ENCODE measurements around the gene TMEM225B. TPM values are rescaled to one million over a fixed set of nuclear protein-coding genes. Genes with fewer than 3 reads are reported as not detected.

Gene TMEM225B
- total RNA-seq, 1 experiment from 2014 or later, result 1.3 TPM

DNA sequence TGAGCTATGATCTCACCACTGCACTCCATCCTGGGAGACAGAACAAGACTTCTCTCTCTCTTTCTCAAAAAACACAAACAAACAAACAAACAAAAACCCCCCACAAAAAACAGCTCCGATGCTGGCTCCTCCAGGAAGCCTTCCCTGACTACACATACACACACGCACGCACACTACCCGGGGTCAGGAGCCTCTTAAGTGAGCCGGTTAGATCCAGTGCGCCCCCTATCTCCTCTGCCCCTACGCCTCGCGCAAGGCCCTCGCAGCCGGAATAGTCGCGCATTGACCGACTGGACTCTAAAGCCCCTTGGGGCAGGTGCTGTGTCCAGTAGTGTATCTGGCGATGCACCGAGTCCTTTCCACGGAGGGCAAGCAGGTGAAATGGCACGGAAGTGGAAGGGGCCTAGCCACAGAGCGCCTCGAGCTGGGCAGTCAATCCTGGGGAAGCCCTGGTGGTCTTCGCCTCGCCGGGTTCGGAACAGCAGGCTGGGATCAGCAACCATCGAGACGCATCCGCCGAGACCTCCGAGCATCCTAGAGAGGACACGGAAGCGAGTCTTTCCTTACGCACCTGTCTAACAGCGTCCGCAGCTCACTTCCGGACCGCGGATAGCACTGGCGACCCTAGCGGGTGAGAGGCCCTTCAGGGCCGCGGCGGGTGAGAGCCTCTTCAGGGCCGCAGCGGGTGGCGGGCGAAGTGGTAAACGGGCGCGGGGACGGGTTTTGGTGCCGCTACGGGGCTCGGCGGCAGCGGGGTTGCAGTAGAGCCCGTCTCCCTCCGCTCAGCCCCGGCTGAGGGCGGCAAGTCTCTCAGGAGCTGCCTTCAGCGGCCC is 18.5 kb downstream of the TMEM225B start, which contains the start of gene ZSCAN25:
Gene ZSCAN25 (plus strand): TSS at position 588 of the 833 bp plus-strand sequence. CDS start 2,661 bp downstream, outside the sequence.
- H3K9me3 ChIP-seq (ENCODE audit: low read depth, low read length, poor library complexity, severe bottlenecking), result no peaks in the 10 kb centered on the region
- no peaks in the 10 kb centered on the region for H3K27me3 ChIP-seq (replicated peaks; ENCODE audit: insufficient read depth, low read depth, low read length, poor library complexity)
- peak; percentile 96 for DNase-seq (ENCODE audit: low spot score)
- H3K4me1 ChIP-seq (ENCODE audit: insufficient read depth, low read length, poor library complexity, severe bottlenecking), result peaks cover 5% of the 10 kb centered on the region
- peaks cover 31% of the 10 kb centered on the region for H3K36me3 ChIP-seq (ENCODE audit: insufficient read depth, low read length, poor library complexity, severe bottlenecking)
- ChIA-PET POLR2A (ENCODE audit: low non-redundant PET) (interaction anchor here (0.6 kb wide), 1 partner anchor 38 kb away, joined by 9 read pairs; no protein-coding TSS in a partner anchor), CTCF (interaction anchor here (1.1 kb wide), 1 partner anchor 64 kb away, joined by 3 read pairs; the partner anchor contains the start of gene FAM200A)
- TF ChIP-seq EZH2 (IDR thresholded peaks at IDR 0.05; ENCODE audit: borderline replicate concordance, low read depth, low read length, poor library complexity, severe bottlenecking) (no peak), CTCF (conservative IDR thresholded peaks at IDR 0.05; ENCODE audit: low read depth, low read length) (peak; percentile 63)
- peak within 1 kb of the TSS; percentile 86 for H3K4me3 ChIP-seq (ENCODE audit: low read depth, low read length, poor library complexity, severe bottlenecking)
- peak within 1 kb of the TSS; percentile 81 for H3K27ac ChIP-seq (ENCODE audit: low read depth, low read length, poor library complexity, severe bottlenecking)
- BruUV-seq (replicated peaks), result no TSS peak
- intact Hi-C loops (cut with micrococcal nuclease; ENCODE audit: unreplicated experiment), result no loop called here

- intact Hi-C loops (cut with micrococcal nuclease; ENCODE audit: unreplicated experiment), result no loop called here
Observed at GRCh38 chr7:99617192-99617781, 19.2 kb downstream of the TMEM225B start.

DNA sequence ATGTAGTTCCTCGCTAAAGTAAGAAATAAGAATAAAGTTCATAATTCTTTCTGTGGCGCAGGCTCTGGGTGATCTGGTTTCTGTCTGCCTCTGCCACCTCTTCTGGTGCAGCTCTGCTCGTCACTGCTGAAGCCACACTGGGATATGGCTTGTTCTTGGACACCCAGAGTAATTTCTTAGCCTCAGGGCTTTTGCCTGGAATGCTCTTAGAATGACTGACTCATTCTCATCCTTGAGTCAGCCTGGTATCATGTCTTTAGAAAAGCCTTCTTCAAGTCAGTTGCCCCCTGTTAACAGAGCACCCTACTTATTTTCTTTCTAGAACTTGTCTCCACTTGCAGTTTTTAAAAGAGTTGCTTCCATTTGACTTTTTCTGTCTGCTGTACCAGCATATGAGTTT is 20.7 kb downstream of the TMEM225B start:
- no peak for TF ChIP-seq EZH2 (IDR thresholded peaks at IDR 0.05; ENCODE audit: borderline replicate concordance, low read depth, low read length, poor library complexity, severe bottlenecking)
- no peak for TF ChIP-seq CTCF (conservative IDR thresholded peaks at IDR 0.05; ENCODE audit: low read depth, low read length)
- Histone ChIP-seq H3K4me1 (ENCODE audit: insufficient read depth, low read length, poor library complexity, severe bottlenecking) (peaks cover 5% of the 10 kb centered on the region), H3K4me3 (ENCODE audit: low read depth, low read length, poor library complexity, severe bottlenecking) (no peak overlapping the region), H3K27ac (ENCODE audit: low read depth, low read length, poor library complexity, severe bottlenecking) (no peak overlapping the region), H3K36me3 (ENCODE audit: insufficient read depth, low read length, poor library complexity, severe bottlenecking) (peaks cover 48% of the 10 kb centered on the region), H3K27me3 (replicated peaks; ENCODE audit: insufficient read depth, low read depth, low read length, poor library complexity) (no peaks in the 10 kb centered on the region), H3K9me3 (ENCODE audit: low read depth, low read length, poor library complexity, severe bottlenecking) (no peaks in the 10 kb centered on the region)
- no TSS peak for BruUV-seq (replicated peaks)
- ChIA-PET CTCF (no interaction called here), POLR2A (ENCODE audit: low non-redundant PET) (no interaction called here)
- intact Hi-C loops (cut with micrococcal nuclease; ENCODE audit: unreplicated experiment), result no loop called here
- no peak for DNase-seq (ENCODE audit: low spot score)

More at GRCh38 chr7:99617192-99617781, 19.2 kb downstream of the TMEM225B start:
- no peaks in the 10 kb centered on the region for H3K27me3 ChIP-seq (replicated peaks; ENCODE audit: insufficient read depth, low read depth, low read length, poor library complexity)
- peak overlapping the region; percentile 86 for H3K4me3 ChIP-seq (ENCODE audit: low read depth, low read length, poor library complexity, severe bottlenecking)
- ChIA-PET CTCF (no interaction called here), POLR2A (ENCODE audit: low non-redundant PET) (no interaction called here)
- no peaks in the 10 kb centered on the region for H3K9me3 ChIP-seq (ENCODE audit: low read depth, low read length, poor library complexity, severe bottlenecking)
- H3K27ac ChIP-seq (ENCODE audit: low read depth, low read length, poor library complexity, severe bottlenecking), result peak overlapping the region; percentile 81
- H3K4me1 ChIP-seq (ENCODE audit: insufficient read depth, low read length, poor library complexity, severe bottlenecking), result peaks cover 5% of the 10 kb centered on the region
- TF ChIP-seq EZH2 (IDR thresholded peaks at IDR 0.05; ENCODE audit: borderline replicate concordance, low read depth, low read length, poor library complexity, severe bottlenecking) (no peak), CTCF (conservative IDR thresholded peaks at IDR 0.05; ENCODE audit: low read depth, low read length) (no peak)
- BruUV-seq (replicated peaks), result no TSS peak
- DNase-seq (ENCODE audit: low spot score), result no peak
- peaks cover 34% of the 10 kb centered on the region for H3K36me3 ChIP-seq (ENCODE audit: insufficient read depth, low read length, poor library complexity, severe bottlenecking)
